SK-N-SH (cell line): ENCODE results near the gene ZNF888. TPM values are rescaled to one million over a fixed set of nuclear protein-coding genes. Genes with fewer than 3 reads are reported as not detected.
"Not testable (repeated sequence)": the region's sequence is repeated elsewhere in the genome, so short reads cannot be mapped to it uniquely, and the experiment has no call there.

Source experiments
- CTCF ChIA-PET: fragments of 300-600, 350-600 bp; formaldehyde crosslinking; extraction: SDS; loops from one replicate; lab custom pipeline; 2021; lab: Yijun Ruan, JAX
- POLR2A ChIA-PET: fragments of 350-600 bp; sonication (Branson Sonifier 250); formaldehyde crosslinking; extraction: SDS; loops from one replicate; lab custom pipeline; 2020; ENCODE audit warnings: antibody characterized with exemption, inconsistent platforms; lab: Yijun Ruan, JAX
- DNase-seq: peaks from one replicate; pipeline ENCODE4 v3.0.0; 2012
- H2AFZ ChIP-seq: fragments of 200-600 bp; sonication (generic); 2 replicates; pipeline ENCODE4 v1.8.1; 2016; ENCODE audit warnings: antibody characterized with exemption, mild to moderate bottlenecking, low read depth
- H3F3A ChIP-seq: fragments of 200-600 bp; sonication (generic); replicated peaks from 2 replicates; pipeline ENCODE3; 2016; ENCODE audit warnings: antibody characterized with exemption, mild to moderate bottlenecking; ENCODE audit not compliant: insufficient read depth
- H3K27ac ChIP-seq, 2 experiments: fragments of 200-500 bp in 1 of 2; fragments of 200-600 bp in 1 of 2; sonication (Bioruptor generic) in 1 of 2; sonication (generic), shearing (Covaris generic) in 1 of 2; 2 replicates each; pipeline versions ENCODE4 v1.5.1 to v1.6.1; 2014 to 2016; ENCODE audit warnings: low read depth in 2 of 2, inconsistent platforms in 1 of 2, low read length in 1 of 2, mild to moderate bottlenecking in 1 of 2, mixed read lengths in 1 of 2
- H3K27me3 ChIP-seq: fragments of 200-600 bp; sonication (generic), shearing (Covaris generic); 2 replicates; pipeline ENCODE4 v1.6.1; 2016; ENCODE audit warnings: mixed run types; ENCODE audit not compliant: insufficient read depth
- H3K36me3 ChIP-seq, 2 experiments: fragments of 200-500 bp in 1 of 2; fragments of 200-600 bp in 1 of 2; sonication (Bioruptor generic) in 1 of 2; sonication (generic) in 1 of 2; replicated peaks in 1 of 2; 2 replicates each; pipeline versions ENCODE3 to v1.5.1; 2014 to 2016; ENCODE audit warnings: low read length in 1 of 2, mild to moderate bottlenecking in 1 of 2; ENCODE audit not compliant: insufficient read depth in 2 of 2, control insufficient read depth in 1 of 2
- H3K4me1 ChIP-seq, 2 experiments: fragments of 200-500 bp in 1 of 2; fragments of 200-600 bp in 1 of 2; sonication (Bioruptor generic) in 1 of 2; sonication (generic), shearing (Covaris generic) in 1 of 2; 2 replicates each; pipeline versions ENCODE4 v1.5.1 to v1.6.1; 2014 to 2016; ENCODE audit warnings: low read depth in 1 of 2, low read length in 1 of 2, mixed run types in 1 of 2; ENCODE audit not compliant: insufficient read depth in 2 of 2, control insufficient read depth in 1 of 2
- H3K4me2 ChIP-seq: fragments of 200-600 bp; sonication (generic), shearing (Covaris generic); 2 replicates; pipeline ENCODE4 v1.6.1; 2017; ENCODE audit warnings: mixed run types
- H3K4me3 ChIP-seq, 2 experiments: fragments of 200-500 bp in 1 of 2; fragments of 200-600 bp in 1 of 2; sonication (Bioruptor generic) in 1 of 2; sonication (generic), shearing (Covaris generic) in 1 of 2; 2 replicates each; pipeline versions ENCODE4 v1.5.1 to v1.8.1; 2014 to 2016; ENCODE audit warnings: low read depth in 2 of 2, inconsistent platforms in 1 of 2, low read length in 1 of 2, mild to moderate bottlenecking in 1 of 2, mixed read lengths in 1 of 2, moderate library complexity in 1 of 2
- H3K79me2 ChIP-seq: fragments of 200-600 bp; sonication (generic); 2 replicates; pipeline ENCODE4 v1.8.1; 2017; ENCODE audit warnings: mild to moderate bottlenecking; ENCODE audit not compliant: insufficient read depth
- H3K9ac ChIP-seq: fragments of 200-600 bp; sonication (generic); 2 replicates; pipeline ENCODE4 v1.6.1; 2017; ENCODE audit warnings: mixed run types
- H3K9me2 ChIP-seq: fragments of 200-600 bp; sonication (generic); 2 replicates; pipeline ENCODE4 v1.6.1; 2017; ENCODE audit warnings: mixed run types
- H3K9me3 ChIP-seq: fragments of 200-600 bp; sonication (generic); 2 replicates; pipeline ENCODE4 v1.6.1; 2017; ENCODE audit warnings: mixed run types, mild to moderate bottlenecking, moderate library complexity
- H4K20me1 ChIP-seq: fragments of 200-600 bp; sonication (generic); 2 replicates; pipeline ENCODE4 v1.6.1; 2017; ENCODE audit warnings: mild to moderate bottlenecking, mixed run types; ENCODE audit not compliant: insufficient read depth
- ELF1 ChIP-seq: IDR thresholded peaks from 2 replicates; pipeline ENCODE4 v1.4.0; 2012
- MXI1 ChIP-seq: IDR thresholded peaks from 2 replicates; pipeline ENCODE4 v1.6.1; 2012; ENCODE audit warnings: mild to moderate bottlenecking, low read depth, low read length, improper control_type of control experiment
- NRF1 ChIP-seq: IDR thresholded peaks from 2 replicates; pipeline ENCODE4 v1.6.1; 2012; ENCODE audit warnings: low read depth, mild to moderate bottlenecking, low read length
- POLR2AphosphoS5 ChIP-seq: IDR thresholded peaks from 2 replicates; pipeline ENCODE4 v1.6.1; 2012; ENCODE audit warnings: low read depth, low read length
- RAD21 ChIP-seq: IDR thresholded peaks from 2 replicates; pipeline ENCODE4 v1.6.1; 2012; ENCODE audit warnings: mild to moderate bottlenecking, low read length
- WGBS: methylation state at CpG from one replicate; pipeline ENCODE4 v1.1.6; 2017; ENCODE audit warnings: low lambda C conversion rate; 5-methylcytosine and 5-hydroxymethylcytosine counted together
- polyA plus RNA-seq, 3 experiments: library from polyadenylated mRNA; depleted of rRNA; stranded (reverse); fragments of >200 nt; gene quantifications; 2 replicates each; pipeline ENCODE4 v1.2.3, GENCODE V29; 2012
- small RNA-seq, 7 experiments: library from RNA; depleted of rRNA; stranded (forward); fragments of <200 nt; gene quantifications; one replicate each; pipeline ENCODE3, GENCODE V24; 2012
- TF ChIP-seq, protein P1 (sequence below): IDR thresholded peaks from 2 replicates; pipeline ENCODE4 v1.4.0; 2012; ENCODE audit warnings: low read depth
- TF ChIP-seq, protein P2 (sequence below): fragments of 200-600 bp; sonication (generic); IDR thresholded peaks from 2 replicates; pipeline ENCODE4 v1.6.1; 2017; ENCODE audit warnings: antibody characterized with exemption, mild to moderate bottlenecking, moderate library complexity

Gene ZNF888
- polyA plus RNA-seq, 1 of the 3 experiments (the other 2 are of a cell fraction), result 0.46 TPM

DNA sequence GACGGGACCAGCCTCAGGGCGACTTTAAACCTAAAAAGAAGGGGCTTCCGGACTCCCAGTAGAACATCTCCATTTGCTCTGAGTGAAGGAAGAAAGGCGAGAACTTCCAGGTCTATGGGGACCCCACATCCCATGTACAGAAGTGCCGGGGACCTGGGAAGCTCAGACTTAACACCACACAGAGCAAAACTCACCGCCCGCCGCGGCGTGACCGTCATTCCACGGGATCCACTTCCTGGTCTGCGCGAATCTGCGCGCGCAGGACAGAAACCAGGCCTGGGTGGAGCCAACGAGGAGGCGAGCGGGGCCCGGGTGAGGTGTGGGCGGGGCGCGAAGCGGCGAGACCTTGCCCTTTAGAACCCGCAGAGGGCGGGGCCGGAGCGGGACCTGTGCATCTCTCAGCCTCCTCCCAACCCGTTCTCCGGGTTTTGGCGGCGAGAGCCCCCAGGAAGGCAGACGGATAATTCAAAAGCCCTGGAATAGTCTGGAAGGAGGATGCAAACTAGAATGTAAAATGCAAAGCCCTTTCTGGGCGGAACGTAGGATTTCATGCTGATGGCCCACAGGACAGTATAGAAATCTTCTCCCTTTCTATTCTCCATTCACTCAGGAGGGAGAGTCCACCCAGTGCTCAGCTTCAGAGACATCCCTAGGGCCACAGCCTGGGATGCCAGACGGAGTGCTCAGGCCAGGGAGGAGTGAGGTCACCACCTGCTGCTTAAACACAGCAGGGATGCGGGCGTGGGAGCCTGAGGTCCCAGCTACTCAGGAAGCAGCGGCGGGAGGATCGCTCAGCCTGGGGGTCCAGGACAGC, 65.6 kb downstream of the ZNF888 start, which contains the start of gene ZNF468:
TSS of gene ZNF468 (minus strand) at position 242 of the 814 bp plus-strand sequence. CDS start 3,347 bp downstream, outside the sequence.
- H3F3A ChIP-seq, H3K79me2 ChIP-seq, H3K27me3 ChIP-seq, H3K9me2 ChIP-seq, H3K4me1 ChIP-seq, POLR2A ChIA-PET, H3K9me3 ChIP-seq, H4K20me1 ChIP-seq: not testable (repeated sequence)
- peak; percentile 78 for DNase-seq
- CTCF ChIA-PET, result interaction anchor here (0.6 kb wide), 1 partner anchor 124 kb away, joined by 4 read pairs; no protein-coding TSS in a partner anchor
- peak within 1 kb of the TSS; percentile 63 to 77 for H3K4me3 ChIP-seq
- peak within 1 kb of the TSS; percentile 97 for H2AFZ ChIP-seq
- H3K9ac ChIP-seq, result peak within 1 kb of the TSS; percentile 74
- H3K4me2 ChIP-seq, result peak within 1 kb of the TSS; percentile 81
- peaks cover 0 to 12% of the 10 kb centered on the region in 2 experiments for H3K36me3 ChIP-seq
- H3K27ac ChIP-seq, result peak within 1 kb of the TSS in 1 of 2 experiments; percentile 67; a peak in 2 of 4 replicates
- TF ChIP-seq MXI1 (peak; percentile 72), RAD21 (0 out of 2 replicates have a peak, but pooled peaks have one; percentile 5), POLR2AphosphoS5 (peak; percentile 81), ELF1 (peak; percentile 89), NRF1 (peak; percentile 60)
- TF ChIP-seq, protein P1, sequence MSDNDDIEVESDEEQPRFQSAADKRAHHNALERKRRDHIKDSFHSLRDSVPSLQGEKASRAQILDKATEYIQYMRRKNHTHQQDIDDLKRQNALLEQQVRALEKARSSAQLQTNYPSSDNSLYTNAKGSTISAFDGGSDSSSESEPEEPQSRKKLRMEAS, result peak; percentile 52; the same call in 1 of the 2 replicates
- TF ChIP-seq, protein P2, sequence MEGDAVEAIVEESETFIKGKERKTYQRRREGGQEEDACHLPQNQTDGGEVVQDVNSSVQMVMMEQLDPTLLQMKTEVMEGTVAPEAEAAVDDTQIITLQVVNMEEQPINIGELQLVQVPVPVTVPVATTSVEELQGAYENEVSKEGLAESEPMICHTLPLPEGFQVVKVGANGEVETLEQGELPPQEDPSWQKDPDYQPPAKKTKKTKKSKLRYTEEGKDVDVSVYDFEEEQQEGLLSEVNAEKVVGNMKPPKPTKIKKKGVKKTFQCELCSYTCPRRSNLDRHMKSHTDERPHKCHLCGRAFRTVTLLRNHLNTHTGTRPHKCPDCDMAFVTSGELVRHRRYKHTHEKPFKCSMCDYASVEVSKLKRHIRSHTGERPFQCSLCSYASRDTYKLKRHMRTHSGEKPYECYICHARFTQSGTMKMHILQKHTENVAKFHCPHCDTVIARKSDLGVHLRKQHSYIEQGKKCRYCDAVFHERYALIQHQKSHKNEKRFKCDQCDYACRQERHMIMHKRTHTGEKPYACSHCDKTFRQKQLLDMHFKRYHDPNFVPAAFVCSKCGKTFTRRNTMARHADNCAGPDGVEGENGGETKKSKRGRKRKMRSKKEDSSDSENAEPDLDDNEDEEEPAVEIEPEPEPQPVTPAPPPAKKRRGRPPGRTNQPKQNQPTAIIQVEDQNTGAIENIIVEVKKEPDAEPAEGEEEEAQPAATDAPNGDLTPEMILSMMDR, result peak; percentile 26
- WGBS, result 9% methylated on average over 27 of the region's 43 CpGs

DNA sequence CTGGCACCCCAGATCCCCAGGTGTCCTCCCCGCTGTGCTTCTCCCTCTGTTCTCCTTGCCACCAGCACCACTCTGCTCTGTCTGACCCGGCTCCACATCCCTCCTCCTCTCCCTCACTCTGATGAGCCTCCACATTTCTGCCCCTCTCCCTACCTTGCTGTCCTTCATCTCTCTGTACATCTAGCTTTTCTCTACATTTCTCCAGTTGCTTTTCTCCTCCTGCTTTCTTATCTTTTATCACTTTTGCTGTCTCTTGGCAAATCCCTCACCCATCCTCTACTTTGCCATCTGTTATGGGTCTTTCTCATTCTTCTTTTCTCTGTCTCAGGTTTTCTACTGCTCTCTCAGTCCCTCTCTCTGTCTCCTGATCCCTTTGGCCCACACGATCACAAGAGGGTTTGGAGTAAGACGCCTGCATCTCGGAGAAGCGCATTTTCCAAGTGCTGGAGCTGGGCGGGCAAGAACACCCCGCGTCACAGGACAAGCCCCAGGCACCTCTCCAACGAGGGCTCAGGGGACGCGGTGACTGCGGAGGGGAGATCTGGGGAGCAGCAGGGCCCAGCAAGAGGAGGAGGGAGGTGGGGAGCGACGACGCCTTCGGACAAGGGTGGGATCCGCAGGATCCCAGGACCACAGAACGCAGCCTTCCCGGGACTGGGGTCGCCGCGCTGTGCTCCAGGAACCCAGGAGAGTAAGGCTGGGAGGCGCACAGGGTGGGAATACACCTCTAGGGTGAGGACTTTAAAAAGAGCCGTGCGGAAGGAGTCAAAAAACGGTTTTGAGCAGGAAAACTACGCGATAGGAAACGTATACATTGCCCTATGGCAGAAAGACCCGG, 66.5 kb downstream of the ZNF888 start:
- Histone ChIP-seq H3K9ac (peak overlapping the region; percentile 74), H3K36me3 (peaks cover 0 to 19% of the 10 kb centered on the region in 2 experiments), H3K4me2 (peak overlapping the region; percentile 81), H2AFZ (peak overlapping the region; percentile 91; the same call in 1 of the 2 replicates), H3K4me3 (peak overlapping the region; percentile 63 to 77)
- H3K9me3 ChIP-seq, H4K20me1 ChIP-seq, H3F3A ChIP-seq, POLR2A ChIA-PET, CTCF ChIA-PET, H3K27me3 ChIP-seq, H3K4me1 ChIP-seq, H3K9me2 ChIP-seq, H3K27ac ChIP-seq, H3K79me2 ChIP-seq: not testable (repeated sequence)
- peak; percentile 30 for DNase-seq
- 8% methylated on average over 22 of the region's 31 CpGs for WGBS

Small RNA genes within 50 kb of the gene (small RNA-seq; reads per million reads assigned to genes)
- 0 to 3.4 (median 0.29) reads per million in 7 experiments for gene ZNF320

Other genes starting within 250 kb of the ZNF888 start
- 2.6 and 3.3 TPM in 2 replicates for gene ZNF611, start 188.4 kb downstream of the ZNF888 start, polyA plus RNA-seq (2012; rRNA removed)
- gene ZNF600, start 136.6 kb downstream of the ZNF888 start, polyA plus RNA-seq (2012; rRNA removed), result 9.9 and 12.3 TPM in 2 replicates
- 4.8 and 6.5 TPM in 2 replicates for gene ZNF28, start 101.8 kb downstream of the ZNF888 start, polyA plus RNA-seq (2012; rRNA removed)
- 7.8 and 11.2 TPM in 2 replicates for gene ZNF468, start 65.8 kb downstream of the ZNF888 start, polyA plus RNA-seq (2012; rRNA removed)
- 6.9 and 14.2 TPM in 2 replicates for gene ZNF320, start 25.8 kb downstream of the ZNF888 start, polyA plus RNA-seq (2012; rRNA removed)
- gene ZNF816, start 39.5 kb upstream of the ZNF888 start, polyA plus RNA-seq (2012; rRNA removed), result 1.8 and 2.5 TPM in 2 replicates
- not detected in 2 replicates for gene ERVV-1, start 90.5 kb upstream of the ZNF888 start, polyA plus RNA-seq (2012; rRNA removed)
- gene ERVV-2, start 121.3 kb upstream of the ZNF888 start, polyA plus RNA-seq (2012; rRNA removed), result not detected in 2 replicates
- 10.1 and 12.3 TPM in 2 replicates for gene ZNF160, start 180.0 kb upstream of the ZNF888 start, polyA plus RNA-seq (2012; rRNA removed)
- 1.6 and 1.9 TPM in 2 replicates for gene ZNF415, start 209.5 kb upstream of the ZNF888 start, polyA plus RNA-seq (2012; rRNA removed)
- 2.2 and 2.6 TPM in 2 replicates for gene ZNF347, start 235.6 kb upstream of the ZNF888 start, polyA plus RNA-seq (2012; rRNA removed)